SU-DHL-6 (cell line): Measurements from ENCODE around the gene TMEM119.

ENCODE experiments used
- H2AFZ ChIP-seq: fragments of 200-600 bp; sonication (generic); 2 replicates; pipeline ENCODE4 v1.6.1; 2014; ENCODE audit warnings: low read depth, mild to moderate bottlenecking, moderate library complexity, mixed read lengths, antibody characterized with exemption, low read length; ENCODE audit not compliant: severe bottlenecking
- H3F3A ChIP-seq: fragments of 200-600 bp; shearing (Covaris generic); 2 replicates; pipeline ENCODE4 v1.6.0; 2016; ENCODE audit warnings: antibody characterized with exemption, mild to moderate bottlenecking; ENCODE audit not compliant: insufficient read depth
- H3K27ac ChIP-seq: fragments of 200-600 bp; sonication (generic); 2 replicates; pipeline ENCODE4 v1.5.1; 2016; ENCODE audit warnings: low read depth, mild to moderate bottlenecking, low read length, moderate library complexity, mixed read lengths
- H3K27me3 ChIP-seq: fragments of 200-600 bp; sonication (generic), shearing (Covaris generic); 2 replicates; pipeline ENCODE4 v1.6.0; 2014; ENCODE audit warnings: mild to moderate bottlenecking, low read length
- H3K36me3 ChIP-seq: fragments of 200-600 bp; sonication (generic); 2 replicates; pipeline ENCODE4 v1.6.1; 2014; ENCODE audit warnings: mild to moderate bottlenecking, low read length, mixed read lengths
- H3K4me2 ChIP-seq: fragments of 300-600, 200-600 bp; shearing (Covaris generic), sonication (generic); 2 replicates; pipeline ENCODE4 v1.6.0; 2014; ENCODE audit warnings: low read length, low read depth, mild to moderate bottlenecking; ENCODE audit not compliant: poor library complexity, severe bottlenecking
- H3K4me3 ChIP-seq: fragments of 200-600 bp; sonication (generic); 2 replicates; pipeline ENCODE4 v1.5.1; 2014; ENCODE audit warnings: antibody characterized with exemption, low read length, mild to moderate bottlenecking, mixed read lengths; ENCODE audit not compliant: insufficient read depth, poor library complexity, severe bottlenecking
- H3K79me2 ChIP-seq: fragments of 200-600 bp; sonication (generic); 2 replicates; pipeline ENCODE4 v1.6.1; 2014; ENCODE audit warnings: mild to moderate bottlenecking, low read length, moderate library complexity; ENCODE audit not compliant: insufficient read depth
- H3K9ac ChIP-seq: fragments of 200-600 bp; sonication (generic); 2 replicates; pipeline ENCODE4 v1.7.0; 2014; ENCODE audit warnings: mild to moderate bottlenecking, low read length
- H3K9me2 ChIP-seq: fragments of 200-600 bp; sonication (generic); replicated peaks from 2 replicates; pipeline ENCODE4 v1.6.1; 2014; ENCODE audit warnings: low read length; ENCODE audit not compliant: insufficient read depth
- H3K9me3 ChIP-seq: fragments of 200-600 bp; sonication (generic); 2 replicates; pipeline ENCODE4 v1.6.1; 2014; ENCODE audit warnings: low read length, mixed read lengths; ENCODE audit not compliant: insufficient read depth
- H4K20me1 ChIP-seq: fragments of 200-600 bp; sonication (generic); 2 replicates; pipeline ENCODE4 v1.6.1; 2014; ENCODE audit warnings: low read depth, mild to moderate bottlenecking, antibody characterized with exemption, low read length, moderate library complexity, mixed read lengths
- CTCF ChIP-seq: fragments of 200-600 bp; sonication (generic); IDR thresholded peaks from one replicate; pipeline ENCODE4 v1.5.1; 2017; ENCODE audit warnings: antibody characterized with exemption, mild to moderate bottlenecking, low read length, moderate library complexity; ENCODE audit not compliant: insufficient read depth, poor library complexity, severe bottlenecking
- EZH2phosphoT487 ChIP-seq: fragments of 200-600 bp; sonication (generic), shearing (Covaris generic); conservative IDR thresholded peaks from 2 replicates; pipeline ENCODE4 v1.6.1; 2018; ENCODE audit warnings: mild to moderate bottlenecking, antibody characterized with exemption, low read length, moderate library complexity, mixed read lengths

Gene TMEM119

GRCh38 chr12:108597559-108598471, at the start of gene TMEM119:
TSS of gene TMEM119 (minus strand) at chr12:108598084. CDS start at chr12:108592383, 5,701 bp downstream.
- Histone ChIP-seq H3K9me3 (no peaks in the 10 kb centered on the region), H3F3A (no peaks in the 10 kb centered on the region), H3K27ac (no peak within 1 kb of the TSS), H3K79me2 (no peaks in the 10 kb centered on the region), H2AFZ (no peak within 1 kb of the TSS), H3K36me3 (no peaks in the 10 kb centered on the region), H3K4me3 (no peak within 1 kb of the TSS), H4K20me1 (no peaks in the 10 kb centered on the region), H3K9me2 (no peaks in the 10 kb centered on the region), H3K27me3 (no peaks in the 10 kb centered on the region), H3K4me2 (no peak within 1 kb of the TSS), H3K9ac (no peak within 1 kb of the TSS)
- no peak for TF ChIP-seq EZH2phosphoT487
- no peak for TF ChIP-seq CTCF

GRCh38 chr12:108646600-108647579, 49.0 kb upstream of the TMEM119 start:
- Histone ChIP-seq H3K27ac (no peak overlapping the region), H4K20me1 (no peaks in the 10 kb centered on the region), H3K36me3 (no peaks in the 10 kb centered on the region), H3F3A (peaks cover 5% of the 10 kb centered on the region; the same call in 1 of the 2 replicates), H3K9me3 (no peaks in the 10 kb centered on the region), H3K4me2 (no peak overlapping the region), H3K79me2 (no peaks in the 10 kb centered on the region), H3K9ac (no peak overlapping the region), H3K27me3 (no peaks in the 10 kb centered on the region), H3K4me3 (no peak overlapping the region), H2AFZ (no peak overlapping the region), H3K9me2 (no peaks in the 10 kb centered on the region)
- TF ChIP-seq EZH2phosphoT487 (no peak), CTCF (no peak)

DNA sequence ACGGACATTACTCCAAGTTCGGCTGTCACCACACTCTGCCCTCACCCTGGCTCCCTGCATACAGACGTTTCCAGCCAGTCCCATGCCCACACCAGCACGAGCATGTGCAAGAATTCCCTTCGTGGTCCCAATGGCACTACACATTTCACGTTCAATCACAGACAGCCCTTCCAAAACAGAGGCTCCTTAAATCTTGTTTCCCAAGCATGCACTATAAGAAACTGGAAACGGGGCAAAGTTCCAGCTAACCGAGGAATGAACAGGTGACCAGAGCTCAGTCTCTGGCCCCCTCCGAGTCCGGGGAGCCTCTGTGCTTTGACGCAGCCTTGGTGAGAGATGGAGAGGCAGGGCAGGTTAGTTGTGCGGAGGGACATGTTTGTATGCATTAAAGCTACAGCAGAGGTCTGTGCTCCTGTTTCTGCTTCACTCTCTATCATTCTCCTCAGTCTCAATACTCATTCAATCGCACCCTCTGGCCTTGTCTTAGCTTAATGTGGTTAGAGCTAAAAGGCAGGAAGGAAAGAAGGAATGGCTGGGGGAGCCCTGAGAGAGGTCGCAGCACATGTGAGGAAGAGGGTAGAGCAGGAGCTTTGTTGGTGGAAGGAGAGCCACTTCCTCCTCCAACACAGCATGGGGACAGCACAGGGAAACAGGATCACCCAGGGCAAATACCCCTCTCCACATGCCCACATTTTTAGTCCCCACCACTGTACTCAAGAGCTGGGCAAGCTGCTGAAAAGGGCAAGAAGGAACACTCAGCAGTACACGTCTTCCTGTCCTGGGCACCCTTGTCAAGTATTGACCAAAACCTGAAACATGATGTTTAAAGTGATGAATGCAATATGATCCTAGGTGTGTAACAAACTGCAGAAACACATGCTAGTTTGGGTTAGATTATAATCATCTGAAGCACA, 48.1 kb upstream of the TMEM119 start:
- Histone ChIP-seq H4K20me1 (no peaks in the 10 kb centered on the region), H2AFZ (no peak overlapping the region), H3K4me2 (no peak overlapping the region), H3F3A (peaks cover 7% of the 10 kb centered on the region; the same call in 1 of the 2 replicates), H3K36me3 (no peaks in the 10 kb centered on the region), H3K9me3 (no peaks in the 10 kb centered on the region), H3K27ac (no peak overlapping the region), H3K9ac (no peak overlapping the region), H3K4me3 (no peak overlapping the region), H3K27me3 (no peaks in the 10 kb centered on the region), H3K9me2 (no peaks in the 10 kb centered on the region), H3K79me2 (no peaks in the 10 kb centered on the region)
- TF ChIP-seq CTCF = no peak
- no peak for TF ChIP-seq EZH2phosphoT487
